Small intestine (tissue), 7 donors: Measurements from ENCODE around the gene HRAS. TPM values are rescaled to one million over a fixed set of nuclear protein-coding genes. Genes with fewer than 3 reads are reported as not detected.

Experiments
- DNase-seq, 2 donors: peaks; one replicate each; pipeline versions ENCODE4 v3.0.0 to v3.0.0-alpha.2; 2013
- FAIRE-seq: peaks from 2 replicates; lab custom pipeline; 2012; peaks lifted over from hg19 to GRCh38; lab: Jason Lieb, UNC
- H3K27ac ChIP-seq, 3 donors: one replicate each; pipeline ENCODE4 v1.5.1; 2013; ENCODE audit warnings: low read length in 2 of 3, mild to moderate bottlenecking in 2 of 3, control low read depth in 1 of 3, inconsistent platforms in 1 of 3, low read depth in 1 of 3, moderate library complexity in 1 of 3
- H3K27me3 ChIP-seq, 3 donors: one replicate each; pipeline ENCODE4 v1.6.1; 2013; ENCODE audit warnings: low read length in 3 of 3, inconsistent platforms in 1 of 3; ENCODE audit not compliant: control insufficient read depth in 3 of 3, insufficient read depth in 3 of 3
- H3K36me3 ChIP-seq, 3 donors: one replicate each; pipeline ENCODE4 v1.6.1; 2013; ENCODE audit warnings: low read length in 3 of 3, inconsistent platforms in 1 of 3, low read depth in 1 of 3, mild to moderate bottlenecking in 1 of 3, moderate library complexity in 1 of 3; ENCODE audit not compliant: control insufficient read depth in 3 of 3, insufficient read depth in 2 of 3
- H3K4me1 ChIP-seq, 3 donors: one replicate each; pipeline ENCODE4 v1.6.1; 2013; ENCODE audit warnings: low read length in 2 of 3, inconsistent platforms in 1 of 3, low read depth in 1 of 3, mild to moderate bottlenecking in 1 of 3, moderate library complexity in 1 of 3; ENCODE audit not compliant: control insufficient read depth in 3 of 3, insufficient read depth in 2 of 3
- H3K4me3 ChIP-seq, 3 donors: one replicate each; pipeline ENCODE4 v1.5.1; 2013; ENCODE audit warnings: low read length in 3 of 3, control low read depth in 1 of 3, inconsistent platforms in 1 of 3, low read depth in 1 of 3, mild to moderate bottlenecking in 1 of 3, moderate library complexity in 1 of 3
- H3K9me3 ChIP-seq, 2 donors: one replicate each; pipeline ENCODE4 v1.6.1; 2013; ENCODE audit warnings: low read depth in 1 of 2, low read length in 1 of 2; ENCODE audit not compliant: control insufficient read depth in 2 of 2, insufficient read depth in 1 of 2
- WGBS, 3 donors: extraction: QIAGEN DNeasy Blood & Tissue Kit; methylation state at CpG; one replicate each; pipeline ENCODE4 v1.1.7; 2013; 5-methylcytosine and 5-hydroxymethylcytosine counted together
- polyA plus RNA-seq, 4 donors: library from polyadenylated mRNA; stranded (reverse) in 3 of 4; unstranded in 1 of 4; fragments of 200-250 nt in 3 of 4; fragments of 120-200 nt in 1 of 4; gene quantifications; one replicate each; pipeline versions ENCODE4 v1.2.1 to v1.2.3, GENCODE V29; 2013
- donor health status: healthy with polysubstance abuse.
- donor health status: control.
- donor health status: control.
- donor health status: Bipolar disorder and iron deficiency.
- donor health status: healthy.

HRAS gene
- polyA plus RNA-seq, 4 donors: 23.6 to 142 (median 92.7) TPM

GRCh38 chr11:551596-551995 is 16.2 kb upstream of the HRAS start:
- no peaks in the 10 kb centered on the region for H3K9me3 ChIP-seq
- DNase-seq: no peak
- no peak for FAIRE-seq
- peaks cover 0 to 27% (median 0%) of the 10 kb centered on the region in 3 donors for H3K27me3 ChIP-seq
- 82 to 87% (median 85%) methylated on average over 12 of the region's 12 CpGs for WGBS, 3 donors
- no peak overlapping the region for H3K4me3 ChIP-seq
- no peak overlapping the region for H3K27ac ChIP-seq
- H3K36me3 ChIP-seq: peaks cover 0 to 5% (median 0%) of the 10 kb centered on the region in 3 donors
- peaks cover 0 to 15% (median 0%) of the 10 kb centered on the region in 3 donors for H3K4me1 ChIP-seq

GRCh38 chr11:551131-551530 is 15.8 kb upstream of the HRAS start:
- 81 to 90% (median 83%) methylated on average over 10 to 16 of the region's 16 CpGs for WGBS, 3 donors
- FAIRE-seq (no peak), DNase-seq (no peak)
- Histone ChIP-seq H3K27ac (no peak overlapping the region), H3K4me1 (peaks cover 0 to 12% (median 0%) of the 10 kb centered on the region in 3 donors), H3K9me3 (no peaks in the 10 kb centered on the region), H3K4me3 (no peak overlapping the region), H3K36me3 (peaks cover 0 to 5% (median 0%) of the 10 kb centered on the region in 3 donors), H3K27me3 (peaks cover 0 to 22% (median 0%) of the 10 kb centered on the region in 3 donors)

DNA sequence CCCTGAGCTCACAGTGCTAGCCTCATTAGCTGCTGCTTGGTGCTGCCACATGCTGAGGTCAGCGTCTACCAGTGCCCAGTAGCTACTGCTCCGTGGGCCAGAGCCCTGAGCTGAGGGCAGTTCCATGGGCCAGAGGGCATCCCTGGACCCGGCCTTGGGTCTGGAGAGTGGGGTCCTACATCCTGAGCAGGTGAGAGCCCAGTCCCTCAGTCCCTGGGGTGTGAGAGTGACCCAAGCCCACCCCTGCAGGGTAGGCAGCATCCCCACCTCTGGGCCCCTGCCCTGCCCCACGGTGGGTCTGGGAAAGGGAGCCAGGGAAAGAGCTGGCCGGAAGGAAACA is 15.3 kb upstream of the HRAS start:
- no peak overlapping the region for H3K4me3 ChIP-seq
- peaks cover 0 to 20% (median 0%) of the 10 kb centered on the region in 3 donors for H3K27me3 ChIP-seq
- DNase-seq (no peak), FAIRE-seq (no peak)
- H3K27ac ChIP-seq: no peak overlapping the region
- peaks cover 0 to 11% (median 0%) of the 10 kb centered on the region in 3 donors for H3K4me1 ChIP-seq
- peaks cover 0 to 5% (median 0%) of the 10 kb centered on the region in 3 donors for H3K36me3 ChIP-seq
- H3K9me3 ChIP-seq: no peaks in the 10 kb centered on the region
- WGBS, 3 donors: 77 to 93% (median 89%) methylated on average over 3 to 5 of the region's 5 CpGs

- Histone ChIP-seq H3K4me1 (peaks cover 0 to 11% (median 0%) of the 10 kb centered on the region in 3 donors), H3K27me3 (peaks cover 0 to 15% (median 0%) of the 10 kb centered on the region in 3 donors), H3K9me3 (no peaks in the 10 kb centered on the region), H3K36me3 (peaks cover 0 to 5% (median 0%) of the 10 kb centered on the region in 3 donors), H3K4me3 (no peak overlapping the region), H3K27ac (no peak overlapping the region)
- DNase-seq (no peak), FAIRE-seq (no peak)
- WGBS, 3 donors: 89 to 94% (median 93%) methylated on average over 23 to 25 of the region's 25 CpGs
Observed at GRCh38 chr11:550021-550745, 14.8 kb upstream of the HRAS start.

DNA sequence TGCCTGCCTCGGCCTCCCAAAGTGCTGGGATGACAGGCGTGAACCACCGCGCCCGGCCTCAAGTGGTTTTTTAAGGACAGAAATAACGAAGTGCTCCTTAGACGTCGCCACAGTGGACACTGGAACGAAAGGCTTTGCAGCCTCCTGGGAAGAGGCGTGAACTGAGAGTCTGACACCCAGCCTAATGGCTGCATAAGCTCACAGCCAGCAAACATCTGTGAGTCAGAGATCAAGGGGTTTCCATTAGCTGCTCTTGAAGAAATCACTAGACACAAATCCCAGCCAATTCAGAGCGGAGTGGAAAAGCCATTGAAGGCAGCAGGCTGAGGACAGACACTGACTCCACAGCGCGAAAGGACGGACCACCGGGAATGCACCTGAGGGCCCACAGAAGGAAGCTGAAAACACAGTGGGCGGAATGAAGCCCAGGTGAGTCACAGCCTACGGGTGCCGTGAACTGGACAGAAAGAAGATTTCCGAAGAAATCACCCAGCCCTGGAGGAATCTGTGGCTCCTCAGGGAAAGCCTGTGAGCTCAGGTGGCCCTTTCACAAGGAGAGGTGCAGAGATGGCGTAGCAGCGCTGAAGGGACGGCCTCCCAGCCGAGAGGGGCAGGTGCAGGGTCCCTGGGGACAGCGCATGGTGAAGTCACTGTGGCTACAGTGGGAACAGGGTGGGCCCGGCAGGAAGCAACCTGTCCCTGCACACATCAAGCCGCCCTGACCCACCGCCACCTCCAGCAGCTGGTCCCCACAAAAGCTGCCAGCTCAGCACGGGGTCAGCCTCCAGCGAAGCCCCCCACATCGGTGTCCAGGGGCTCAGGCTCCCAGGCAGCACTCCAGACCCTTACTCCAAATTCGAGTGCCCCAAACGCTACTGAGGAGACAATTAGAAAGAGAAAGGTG is 13.6 kb upstream of the HRAS start:
- no peak overlapping the region for H3K4me3 ChIP-seq
- H3K27ac ChIP-seq: no peak overlapping the region
- no peaks in the 10 kb centered on the region for H3K9me3 ChIP-seq
- peaks cover 0 to 4% (median 4%) of the 10 kb centered on the region in 3 donors for H3K4me1 ChIP-seq
- 84 to 88% (median 88%) methylated on average over 31 to 32 of the region's 32 CpGs for WGBS, 3 donors
- FAIRE-seq: no peak
- peaks cover 0 to 5% (median 0%) of the 10 kb centered on the region in 3 donors for H3K27me3 ChIP-seq
- DNase-seq: no peak
- peaks cover 0 to 5% (median 0%) of the 10 kb centered on the region in 3 donors for H3K36me3 ChIP-seq

GRCh38 chr11:545171-545570 is 9.8 kb upstream of the HRAS start:
- H3K9me3 ChIP-seq: no peaks in the 10 kb centered on the region
- peaks cover 0 to 2% (median 0%) of the 10 kb centered on the region in 3 donors for H3K36me3 ChIP-seq
- no peak for DNase-seq
- FAIRE-seq: no peak
- H3K27me3 ChIP-seq: no peaks in the 10 kb centered on the region
- no peak overlapping the region for H3K27ac ChIP-seq
- 87 to 93% (median 91%) methylated on average over 11 of the region's 11 CpGs for WGBS, 3 donors
- H3K4me3 ChIP-seq: no peak overlapping the region
- peaks cover 0 to 4% (median 0%) of the 10 kb centered on the region in 3 donors for H3K4me1 ChIP-seq

- H3K36me3 ChIP-seq: peaks cover 0 to 4% (median 0%) of the 10 kb centered on the region in 3 donors
- WGBS, 3 donors: 80 to 88% (median 83%) methylated on average over 5 of the region's 5 CpGs
- H3K4me3 ChIP-seq: no peak overlapping the region
- H3K27ac ChIP-seq: no peak overlapping the region
- no peak for FAIRE-seq
- no peaks in the 10 kb centered on the region for H3K9me3 ChIP-seq
- peaks cover 0 to 4% (median 0%) of the 10 kb centered on the region in 3 donors for H3K4me1 ChIP-seq
- no peak for DNase-seq
- no peaks in the 10 kb centered on the region for H3K27me3 ChIP-seq
Observed at GRCh38 chr11:544817-545166, 9.4 kb upstream of the HRAS start.

GRCh38 chr11:541433-541885 is 6.1 kb upstream of the HRAS start:
- Histone ChIP-seq H3K4me3 (no peak overlapping the region), H3K27me3 (peaks cover 0 to 18% (median 0%) of the 10 kb centered on the region in 3 donors), H3K9me3 (no peaks in the 10 kb centered on the region), H3K27ac (no peak overlapping the region), H3K36me3 (peaks cover 0 to 5% (median 0%) of the 10 kb centered on the region in 3 donors), H3K4me1 (peaks cover 3 to 18% (median 4%) of the 10 kb centered on the region in 3 donors)
- FAIRE-seq (no peak), DNase-seq (no peak)
- 66 to 87% (median 81%) methylated on average over 20 of the region's 20 CpGs for WGBS, 3 donors
